RPMI7951 (cell line): ENCODE measurements around the gene PDZD7. TPM values are rescaled to one million over a fixed set of nuclear protein-coding genes. Genes with fewer than 3 reads are reported as not detected.

Source experiments
- DNase-seq: peaks from one replicate; pipeline ENCODE4 v3.0.0-alpha.2; 2012; ENCODE audit warnings: low read depth
- total RNA-seq: library from RNA; depleted of rRNA; stranded (reverse); fragments of >200 nt; shearing (Covaris generic); gene quantifications from 2 replicates; pipeline ENCODE4 v1.2.3, GENCODE V29; 2014; rRNA removed

Gene PDZD7
- total RNA-seq, 1 experiment from 2014 or later, result 2.0 TPM

GRCh38 chr10:100968062-100968736, 62.7 kb downstream of the PDZD7 start:
- no peak for DNase-seq

DNA sequence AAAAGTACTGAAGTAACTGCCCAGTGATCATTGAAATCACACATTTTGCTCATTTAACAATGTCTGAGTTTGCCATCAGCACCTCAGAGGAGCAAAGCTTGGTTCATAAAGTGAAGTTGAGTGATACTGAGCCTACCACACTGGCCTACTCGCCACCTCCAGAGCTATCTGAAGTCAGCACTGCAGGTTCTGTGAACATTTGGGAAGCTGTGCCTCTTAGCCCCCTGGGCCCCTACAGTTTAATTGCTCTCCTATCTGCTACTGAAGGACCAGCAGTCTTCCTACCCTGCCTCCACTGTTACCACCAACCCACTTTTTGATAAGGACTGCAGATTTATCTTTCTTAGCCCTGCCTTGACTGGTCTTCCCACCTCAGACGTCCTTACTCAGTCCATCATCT, 63.6 kb downstream of the PDZD7 start:
- DNase-seq, result no peak

DNA sequence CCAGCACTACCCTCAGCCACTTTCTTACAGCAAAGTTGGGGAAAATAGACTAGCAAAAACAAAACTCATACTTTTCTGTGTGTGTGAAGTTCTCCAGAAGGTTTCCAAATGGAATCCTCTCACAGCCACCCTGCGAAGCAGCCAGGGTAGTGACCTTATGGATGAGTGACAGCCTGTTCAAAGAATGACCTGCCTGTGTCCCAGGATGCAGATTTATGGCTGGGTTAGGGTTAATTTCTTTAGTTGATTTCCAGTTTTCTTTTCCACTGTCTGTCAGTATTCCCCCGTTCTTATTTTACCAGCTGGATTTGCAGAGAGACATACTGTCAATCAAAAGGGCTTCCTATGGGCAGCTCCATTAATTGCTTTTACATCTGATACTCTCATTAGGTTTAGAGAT, 64.0 kb downstream of the PDZD7 start:
- DNase-seq, result no peak

DNA sequence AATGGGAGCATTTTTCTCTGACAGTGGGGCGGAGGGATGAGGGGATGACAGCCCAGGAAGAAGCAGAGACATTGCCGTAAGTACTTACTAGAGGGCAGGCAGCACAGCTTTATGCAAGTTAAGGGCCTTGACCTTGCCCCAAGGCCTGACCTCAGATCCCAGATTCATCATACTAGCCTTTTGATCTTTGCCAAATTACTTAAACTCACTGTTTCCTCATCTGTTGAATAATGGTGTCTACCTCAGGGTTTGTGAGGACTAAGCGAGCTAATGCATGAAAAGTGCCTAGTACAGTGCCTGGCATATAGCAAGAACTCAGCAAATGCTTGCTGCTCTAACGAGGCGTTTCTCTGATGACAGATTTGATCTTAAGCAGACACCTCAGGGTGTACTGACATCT, 65.1 kb downstream of the PDZD7 start:
- no peak for DNase-seq

GRCh38 chr10:100963826-100964225, 67.1 kb downstream of the PDZD7 start:
- no peak for DNase-seq

- DNase-seq, result no peak
These were observed 68.4 kb downstream of the PDZD7 start for GRCh38 chr10:100962351-100963080.

DNA sequence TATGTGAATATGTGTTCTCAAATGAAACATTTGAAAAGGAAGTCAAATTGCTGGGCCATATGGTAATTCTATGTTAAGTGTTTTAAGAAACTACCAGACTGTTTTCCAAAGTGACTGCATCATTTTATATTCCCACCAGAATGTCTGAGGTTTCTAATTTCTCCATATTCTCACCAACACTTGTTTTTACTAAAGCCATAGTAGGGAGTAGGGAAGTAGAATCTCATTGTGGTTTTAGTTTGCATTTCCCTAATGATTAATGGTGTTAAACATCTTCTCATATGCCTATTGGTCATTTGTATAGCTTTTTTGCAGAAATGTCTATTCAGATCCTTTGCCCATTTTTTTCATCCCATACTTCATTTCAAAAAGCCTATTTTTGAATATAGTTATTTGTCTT, 70.7 kb downstream of the PDZD7 start:
- DNase-seq, result no peak

Other genes with a start within 250 kb of the PDZD7 start
- 20.5 and 23.1 TPM in 2 replicates for gene SLF2, start 118.2 kb downstream of the PDZD7 start, total RNA-seq
- gene SEMA4G, start 61.6 kb downstream of the PDZD7 start, total RNA-seq, result 0.49 and 0.84 TPM in 2 replicates
- gene MRPL43, start 43.6 kb downstream of the PDZD7 start, total RNA-seq, result 79.8 and 86.3 TPM in 2 replicates
- 6.4 and 7.8 TPM in 2 replicates for gene TWNK, start 43.6 kb downstream of the PDZD7 start, total RNA-seq
- gene LZTS2, start 31.3 kb downstream of the PDZD7 start, total RNA-seq, result 20.3 and 29.7 TPM in 2 replicates
- 115 and 125 TPM in 2 replicates for gene SFXN3, start 105 bp upstream of the PDZD7 start, total RNA-seq
- gene KAZALD1, start 30.9 kb upstream of the PDZD7 start, total RNA-seq, result 8.1 and 11.4 TPM in 2 replicates
- not detected in 2 replicates for gene TLX1, start 100.2 kb upstream of the PDZD7 start, total RNA-seq
- not detected in 2 replicates for gene LBX1, start 198.3 kb upstream of the PDZD7 start, total RNA-seq